Measurements from ENCODE around the gene CEND1.

Gene CEND1

GRCh38 chr11:769887-770641 lies 19.8 kb downstream of the CEND1 start:
- H3K4me3 ChIP-seq (ENCODE audit: low read depth, low read length) = no peak overlapping the region
- no peak for DNase-seq (ENCODE audit: low read depth)

DNA sequence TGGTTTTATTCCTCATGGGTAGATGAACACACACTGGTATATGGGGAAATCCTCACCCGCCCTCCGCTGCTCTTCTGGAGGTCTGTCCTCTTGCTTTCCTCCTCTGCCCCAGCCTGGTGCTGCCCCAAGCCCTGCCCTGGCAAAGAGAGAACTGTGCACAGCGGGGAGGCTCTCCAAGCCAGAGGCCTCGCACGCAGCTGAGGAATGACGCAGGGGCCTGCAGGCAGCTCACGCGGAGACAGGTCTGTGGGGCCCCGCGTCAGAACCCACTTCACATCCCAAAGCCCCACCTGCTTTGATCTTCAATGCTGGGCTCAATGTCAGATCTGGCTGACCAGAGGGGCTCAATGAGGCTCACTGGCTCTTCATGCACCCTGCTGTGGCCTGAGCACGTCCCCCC lies 22.7 kb downstream of the CEND1 start:
- DNase-seq (ENCODE audit: low read depth) = no peak

DNA sequence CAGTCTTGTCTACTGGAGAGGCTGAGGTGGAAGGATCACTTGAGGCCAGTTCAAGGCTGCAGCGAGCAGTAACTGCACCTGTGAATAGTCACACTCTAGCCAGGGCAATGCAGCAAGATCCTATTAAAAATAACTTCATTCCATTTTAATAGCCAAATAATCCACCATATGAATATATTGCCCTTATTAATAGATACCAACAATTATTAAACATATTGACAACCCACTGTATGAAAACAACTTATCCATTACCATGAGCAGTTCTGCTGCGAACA lies 23.0 kb downstream of the CEND1 start:
- no peak overlapping the region for H3K4me3 ChIP-seq (ENCODE audit: low read depth, low read length)
- no peak for DNase-seq (ENCODE audit: low read depth)

More for the DNA sequence above, 22.7 kb downstream of the CEND1 start:
- H3K4me3 ChIP-seq (ENCODE audit: low read depth, low read length) = no peak overlapping the region

DNA sequence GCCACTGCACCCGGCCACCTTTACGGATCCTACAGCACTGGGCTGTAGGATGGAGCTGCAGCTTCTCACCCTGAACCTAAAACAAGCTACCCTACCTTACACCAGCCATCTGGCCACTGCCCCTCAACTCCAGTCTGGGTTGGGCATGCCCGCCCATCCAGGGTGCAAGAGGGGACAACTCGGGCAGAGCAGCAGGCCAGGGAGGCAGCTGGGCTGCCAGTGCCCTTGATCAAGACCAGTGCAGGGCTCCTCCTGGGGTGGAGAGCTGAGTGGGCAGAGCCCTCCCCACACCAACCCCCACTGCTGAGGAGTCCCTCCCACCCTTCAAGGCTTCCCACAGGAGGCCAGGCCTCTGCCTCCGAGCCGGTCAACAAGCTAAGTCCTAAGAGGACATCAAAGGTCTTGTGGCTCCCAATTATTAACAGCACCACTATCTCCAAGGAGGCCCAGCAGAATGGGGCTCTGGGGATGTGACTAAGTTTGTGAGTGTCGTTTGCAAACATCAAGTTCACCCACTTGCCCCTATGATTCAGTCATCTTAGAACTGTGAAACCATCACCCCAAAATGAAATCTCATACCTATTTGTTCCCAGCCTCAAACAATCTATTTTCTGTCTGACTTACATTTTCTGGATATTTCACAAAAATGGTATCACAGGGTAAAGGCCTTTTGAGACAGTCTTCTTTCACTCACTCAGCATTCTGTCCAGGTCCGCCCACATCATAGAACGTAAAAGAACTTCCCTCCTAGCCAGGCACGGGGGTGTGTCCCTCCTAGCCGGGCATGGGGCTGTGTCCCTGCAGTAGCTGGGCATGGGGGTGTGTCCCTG lies 23.6 kb downstream of the CEND1 start:
- no peak for DNase-seq (ENCODE audit: low read depth)
- H3K4me3 ChIP-seq (ENCODE audit: low read depth, low read length) = no peak overlapping the region

DNA sequence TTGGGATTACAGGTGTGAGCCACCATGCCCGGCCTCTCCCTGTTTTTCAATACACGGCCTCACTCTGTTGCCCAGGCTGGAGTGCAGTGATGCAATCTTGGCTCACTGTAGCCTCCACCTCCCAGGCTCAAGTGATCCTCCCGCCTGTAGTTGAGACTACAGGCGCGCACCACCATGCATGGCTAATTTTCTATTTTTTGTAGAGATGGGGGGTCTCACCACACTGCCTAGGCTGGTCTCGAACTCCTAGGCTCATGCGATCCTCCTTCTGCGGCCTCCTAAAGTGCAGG lies 24.1 kb downstream of the CEND1 start:
- no peak for DNase-seq (ENCODE audit: low read depth)

DNA sequence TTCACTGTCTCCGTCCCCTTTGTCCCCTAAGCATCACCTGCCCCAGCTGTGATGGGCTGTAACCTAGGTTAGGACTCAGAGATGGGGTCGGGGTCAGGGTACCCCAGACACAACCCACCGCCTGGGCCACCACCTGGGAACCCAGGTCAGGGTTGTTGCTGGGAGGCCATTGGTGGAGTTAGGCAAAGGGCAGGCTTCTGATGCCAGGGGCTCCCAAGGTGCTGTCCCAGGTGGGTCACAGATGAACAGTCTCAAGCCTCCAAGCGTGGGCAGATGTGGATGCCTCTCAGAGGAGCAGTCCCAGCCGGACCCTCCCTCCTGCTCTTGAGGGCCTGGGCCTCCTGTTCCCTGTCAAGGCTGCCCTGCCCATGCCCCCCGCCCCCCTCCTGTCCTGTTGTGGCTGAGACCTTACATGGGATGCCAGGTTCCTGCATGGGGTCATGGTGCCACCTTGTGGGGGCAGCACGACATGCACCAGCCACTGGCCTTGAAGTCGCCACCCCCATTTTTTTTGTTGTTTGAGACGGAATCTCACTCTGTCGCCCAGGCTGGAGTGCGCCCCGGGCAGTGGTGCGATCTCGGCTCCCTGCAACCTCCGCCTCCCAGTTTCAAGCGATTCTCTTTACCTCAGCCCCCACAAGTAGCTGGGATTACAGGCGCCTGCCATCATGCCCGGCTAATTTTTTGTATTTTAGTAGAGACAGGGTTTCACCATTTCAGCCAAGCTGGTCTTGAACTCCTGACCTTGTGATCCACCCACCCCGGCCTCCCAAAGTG lies 24.7 kb downstream of the CEND1 start:
- no peak for DNase-seq (ENCODE audit: low read depth)
- H3K4me3 ChIP-seq (ENCODE audit: low read depth, low read length) = no peak overlapping the region

More for the DNA sequence above, 24.1 kb downstream of the CEND1 start:
- H3K4me3 ChIP-seq (ENCODE audit: low read depth, low read length) = no peak overlapping the region

DNA sequence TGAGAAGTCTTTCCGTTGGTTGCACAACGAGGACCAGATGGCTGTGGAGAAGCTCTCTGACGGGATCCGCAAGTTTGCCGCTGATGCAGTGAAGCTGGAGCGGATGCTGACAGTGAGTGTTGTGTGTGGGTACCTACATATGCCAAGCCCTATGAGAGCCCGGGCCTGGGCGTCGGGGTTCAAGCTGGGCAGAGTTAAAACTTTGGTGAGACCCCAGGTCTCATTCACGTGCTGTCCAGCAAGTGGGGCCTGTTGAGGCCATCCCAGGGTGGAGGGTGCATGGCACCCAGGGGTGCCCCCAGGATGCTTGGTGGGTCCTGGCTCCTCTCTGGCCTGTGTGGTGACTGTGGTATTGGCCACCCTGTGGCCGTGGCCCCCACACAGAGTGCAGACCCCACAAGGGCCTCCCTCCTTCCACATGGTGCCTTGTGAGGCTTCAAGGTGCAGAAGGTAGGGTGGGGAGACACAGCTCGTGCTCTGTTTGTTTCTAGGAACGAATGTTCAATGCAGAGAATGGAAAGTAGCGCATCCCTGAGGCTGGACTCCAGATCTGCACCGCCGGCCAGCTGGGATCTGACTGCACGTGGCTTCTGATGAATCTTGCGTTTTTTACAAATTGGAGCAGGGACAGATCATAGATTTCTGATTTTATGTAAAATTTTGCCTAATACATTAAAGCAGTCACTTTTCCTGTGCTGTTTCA lies 25.4 kb downstream of the CEND1 start:
- DNase-seq (ENCODE audit: low read depth) = no peak
- H3K4me3 ChIP-seq (ENCODE audit: low read depth, low read length) = no peak overlapping the region

DNA sequence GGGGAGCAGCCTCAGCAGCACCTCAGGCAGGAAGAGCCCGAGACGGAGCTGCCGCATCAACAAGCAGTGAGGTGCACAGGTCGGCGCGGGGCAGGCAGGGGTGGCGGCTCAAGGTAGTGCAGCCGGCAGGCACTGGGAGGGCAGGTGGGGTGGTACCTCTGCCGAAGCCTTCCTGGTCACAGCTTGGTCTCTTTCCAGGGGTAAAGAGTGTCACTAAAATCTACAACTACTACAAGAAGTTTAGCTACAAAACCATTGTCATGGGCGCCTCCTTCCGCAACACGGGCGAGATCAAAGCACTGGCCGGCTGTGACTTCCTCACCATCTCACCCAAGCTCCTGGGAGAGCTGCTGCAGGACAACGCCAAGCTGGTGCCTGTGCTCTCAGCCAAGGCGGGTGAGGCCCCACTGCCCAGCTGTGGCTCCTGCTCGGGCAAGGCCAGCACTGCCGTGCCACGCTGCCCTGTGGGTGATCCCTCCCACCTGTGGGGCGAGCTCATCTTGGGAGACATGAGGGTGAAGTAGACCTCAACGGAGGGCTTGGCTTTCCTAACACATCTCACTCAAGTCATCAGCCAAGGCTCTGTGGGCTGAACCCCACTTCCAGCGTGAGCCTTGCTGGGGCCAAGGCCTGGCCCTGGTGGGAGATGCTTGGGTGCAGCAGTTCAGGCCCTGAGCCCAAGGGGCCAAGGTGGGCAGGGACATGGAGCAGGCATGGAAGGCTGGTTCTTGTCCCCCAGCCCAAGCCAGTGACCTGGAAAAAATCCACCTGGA lies 26.2 kb downstream of the CEND1 start:
- no peak for DNase-seq (ENCODE audit: low read depth)
- H3K4me3 ChIP-seq (ENCODE audit: low read depth, low read length) = no peak overlapping the region

DNA sequence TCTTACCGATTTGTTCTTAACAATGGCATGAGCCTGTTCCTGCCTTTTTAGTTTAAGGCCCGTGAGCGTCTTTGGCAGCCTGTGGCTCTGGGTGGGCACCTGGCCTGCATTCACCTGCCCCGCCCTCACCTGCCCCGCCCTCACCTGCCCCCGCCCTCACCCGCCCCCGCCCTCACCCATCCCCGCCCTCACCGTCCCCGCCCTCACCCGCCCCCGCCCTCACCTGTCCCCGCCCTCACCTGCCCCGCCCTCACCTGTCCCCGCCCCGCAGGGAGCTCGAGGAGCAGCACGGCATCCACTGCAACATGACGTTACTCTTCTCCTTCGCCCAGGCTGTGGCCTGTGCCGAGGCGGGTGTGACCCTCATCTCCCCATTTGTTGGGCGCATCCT lies 26.8 kb downstream of the CEND1 start:
- no peak overlapping the region for H3K4me3 ChIP-seq (ENCODE audit: low read depth, low read length)
- DNase-seq (ENCODE audit: low read depth) = no peak

DNA sequence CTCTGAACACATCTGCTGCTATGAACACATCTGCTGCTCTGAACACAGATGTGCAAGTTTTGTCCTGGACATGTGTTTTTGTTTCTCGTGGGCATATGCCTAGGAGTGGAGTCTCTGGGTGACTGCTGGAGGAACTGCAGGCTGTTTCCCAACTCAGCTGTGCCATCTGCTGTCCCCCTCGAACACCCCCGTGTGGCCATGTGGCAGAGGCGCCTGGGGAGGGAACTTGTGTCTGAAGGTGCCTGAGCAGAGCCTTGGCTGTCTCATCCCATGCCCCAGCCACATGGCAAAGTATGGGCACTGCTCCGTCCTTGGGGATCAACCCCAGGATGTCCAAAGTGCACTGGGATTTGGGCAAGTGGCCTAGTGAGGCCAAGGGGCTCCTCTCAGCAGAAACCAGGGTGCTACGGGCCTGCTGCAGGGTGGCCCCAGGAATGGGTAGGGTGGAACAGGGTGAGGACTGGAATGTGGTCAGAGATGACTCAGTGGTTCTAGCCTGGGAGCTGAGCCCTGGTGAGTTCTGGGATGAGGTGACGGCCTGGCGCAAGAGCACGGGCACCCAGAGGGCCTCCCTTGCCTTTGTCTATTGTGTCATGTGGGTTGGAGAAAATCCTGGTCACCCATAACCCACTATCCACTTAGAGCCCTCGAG lies 27.3 kb downstream of the CEND1 start:
- no peak overlapping the region for H3K4me3 ChIP-seq (ENCODE audit: low read depth, low read length)
- no peak for DNase-seq (ENCODE audit: low read depth)

- no peak overlapping the region for H3K4me3 ChIP-seq (ENCODE audit: low read depth, low read length)
- no peak for DNase-seq (ENCODE audit: low read depth)
Observed at GRCh38 chr11:761526-762108, 28.3 kb downstream of the CEND1 start.

GRCh38 chr11:760236-760635 lies 29.7 kb downstream of the CEND1 start:
- H3K4me3 ChIP-seq (ENCODE audit: low read depth, low read length) = no peak overlapping the region
- DNase-seq (ENCODE audit: low read depth) = no peak

GRCh38 chr11:749731-750130 lies 40.2 kb downstream of the CEND1 start:
- no peak for DNase-seq (ENCODE audit: low read depth)
- H3K4me3 ChIP-seq (ENCODE audit: low read depth, low read length) = no peak overlapping the region

GRCh38 chr11:748007-748359 lies 41.9 kb downstream of the CEND1 start:
- H3K4me3 ChIP-seq (ENCODE audit: low read depth, low read length) = peak overlapping the region; percentile 93
- DNase-seq (ENCODE audit: low read depth) = no peak

DNA sequence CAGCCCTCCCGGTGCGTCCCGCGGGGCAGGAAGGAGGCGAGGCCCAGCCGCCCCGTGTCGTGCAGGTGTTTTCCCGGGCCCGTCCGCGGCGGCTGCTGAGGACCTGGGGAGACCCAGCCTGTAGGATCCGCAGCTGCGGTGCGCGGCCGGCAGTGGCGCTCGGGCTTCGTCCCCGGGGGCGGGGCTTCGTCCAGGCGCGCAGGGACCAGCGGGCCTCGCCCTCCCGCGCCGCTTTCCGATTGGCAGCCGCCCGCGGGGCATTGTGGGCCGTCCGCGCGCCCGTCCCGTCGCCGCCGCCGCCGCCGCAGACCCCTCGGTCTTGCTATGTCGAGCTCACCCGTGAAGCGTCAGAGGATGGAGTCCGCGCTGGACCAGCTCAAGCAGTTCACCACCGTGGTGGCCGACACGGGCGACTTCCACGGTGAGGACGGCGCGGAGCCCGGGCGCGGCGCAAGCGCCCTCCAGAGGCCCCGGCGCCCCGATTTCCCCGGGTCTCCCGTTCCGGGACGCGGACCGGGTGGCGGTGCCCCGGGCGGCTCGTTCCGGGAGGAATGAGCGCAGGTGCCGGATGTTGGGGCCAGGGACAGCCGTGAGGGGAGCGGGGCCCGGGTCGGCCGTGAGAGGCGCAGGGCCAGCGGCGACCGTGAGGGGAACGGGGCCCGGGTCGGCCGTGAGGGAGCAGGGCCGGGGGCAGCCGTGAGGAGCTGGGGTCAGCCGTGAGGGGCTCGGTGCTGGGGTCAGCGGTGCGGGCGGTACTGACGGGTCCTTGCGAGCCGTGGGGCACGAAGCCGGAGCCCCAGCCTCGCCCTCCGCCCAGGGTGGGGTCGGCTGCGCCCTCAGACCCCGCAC lies 42.5 kb downstream of the CEND1 start, which contains the start of gene TALDO1:
Gene TALDO1, plus strand, starts transcription at position 307 of the 849 bp plus-strand sequence. Its CDS starts 18 bp downstream, at position 325.
- DNase-seq (ENCODE audit: low read depth) = no peak

GRCh38 chr11:746289-747157 lies 43.4 kb downstream of the CEND1 start:
- H3K4me3 ChIP-seq (ENCODE audit: low read depth, low read length) = peak overlapping the region; percentile 93
- no peak for DNase-seq (ENCODE audit: low read depth)

More for the DNA sequence above, 42.5 kb downstream of the CEND1 start, which contains the start of gene TALDO1:
- peak within 1 kb of the TSS; percentile 93 for H3K4me3 ChIP-seq (ENCODE audit: low read depth, low read length)

- no peak for DNase-seq (ENCODE audit: low read depth)
- H3K4me3 ChIP-seq (ENCODE audit: low read depth, low read length) = no peak overlapping the region
Observed at GRCh38 chr11:745428-745827, 44.5 kb downstream of the CEND1 start.

All from skeletal muscle cell (primary cell).